Stimulated activated CD4-positive, alpha-beta T cell treated with anti-CD3 and anti-CD28 coated beads, Interleukin-2, amount 100 ng/mL, for 24 hours (primary cell): ENCODE measurements around the gene TMEM108.

Source experiments
- DNase-seq, 2 donors: peaks; one replicate each; pipeline ENCODE4 v3.0.0-alpha.2; 2020

TMEM108 gene

DNA sequence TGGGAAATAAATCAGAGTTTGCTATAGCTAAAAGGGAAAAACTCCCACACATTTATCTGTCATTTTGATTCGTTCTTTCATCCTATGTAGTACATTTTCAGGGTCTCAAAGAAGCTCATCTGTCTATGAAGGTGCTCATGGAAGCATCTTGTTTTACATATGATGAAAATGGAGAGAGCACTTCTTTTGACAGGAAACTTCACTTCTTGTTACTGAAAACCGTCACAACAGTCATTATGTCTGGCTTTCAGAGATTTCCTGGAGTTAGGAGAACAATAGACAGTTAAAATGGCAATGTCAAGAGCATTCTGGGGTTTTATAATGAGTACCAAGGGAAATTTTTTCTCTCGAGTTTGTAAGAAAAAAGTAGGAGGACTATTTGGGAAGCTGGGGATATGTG lies 83.3 kb downstream of the TMEM108 start:
- DNase-seq = no peak

DNA sequence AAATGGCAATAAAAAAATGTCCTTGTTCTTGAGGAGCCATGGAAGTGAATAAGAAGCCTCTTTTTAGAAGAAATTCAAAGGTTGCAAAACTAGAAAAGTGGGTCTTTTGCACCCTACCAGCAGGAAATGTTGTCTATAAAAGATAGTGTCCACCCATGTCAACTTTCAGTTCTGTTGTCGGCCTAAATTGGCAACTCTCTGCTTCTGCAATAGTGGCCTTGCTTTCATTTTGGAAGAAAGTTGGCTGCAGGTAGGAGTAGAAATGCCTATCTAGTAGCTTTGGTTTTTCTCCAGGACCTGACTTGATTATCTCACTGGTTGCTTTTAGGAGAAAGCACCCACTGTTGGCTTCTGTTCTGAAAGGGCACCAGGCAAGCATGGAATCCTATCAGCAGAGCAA lies 85.4 kb downstream of the TMEM108 start:
- DNase-seq = no peak

DNA sequence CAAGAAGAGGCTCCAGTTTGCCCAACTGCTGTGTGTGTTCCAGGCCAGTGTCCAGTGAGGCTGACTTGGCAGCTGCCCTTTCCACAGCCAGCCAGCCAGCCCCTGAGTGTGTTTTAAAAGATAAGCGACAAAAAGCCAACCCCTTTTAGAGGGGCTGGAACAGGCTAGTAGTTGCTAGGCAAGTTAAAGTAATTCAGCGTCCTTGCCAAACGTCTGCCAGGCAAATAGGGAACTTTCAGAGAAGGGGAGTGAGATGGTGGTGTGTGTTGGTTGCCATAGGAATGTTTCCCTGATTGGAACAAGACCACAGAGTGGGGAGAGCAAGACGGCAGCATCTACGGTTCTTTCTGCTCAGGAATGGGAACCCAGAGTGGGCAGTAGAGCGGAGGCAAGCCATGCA lies 86.3 kb downstream of the TMEM108 start:
- no peak for DNase-seq

DNA sequence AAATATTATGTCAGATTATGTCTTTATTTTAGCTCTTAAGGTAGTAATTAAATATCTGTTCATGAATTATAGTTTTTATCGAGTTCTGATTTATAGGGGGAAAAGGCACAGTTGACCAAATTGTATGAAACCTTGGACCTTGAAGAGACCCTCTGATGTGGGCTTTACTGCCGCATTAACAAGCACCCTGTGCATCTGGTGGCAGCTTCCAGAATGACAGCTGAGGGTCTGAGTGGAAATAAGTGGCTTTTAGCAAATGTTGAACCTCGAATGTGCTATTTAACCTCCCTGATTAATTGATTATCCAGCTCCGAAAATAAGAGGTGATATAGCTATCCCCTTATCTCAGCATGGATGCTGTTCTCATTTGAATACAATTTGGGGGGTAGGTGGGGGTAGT lies 87.0 kb downstream of the TMEM108 start:
- DNase-seq = no peak

DNA sequence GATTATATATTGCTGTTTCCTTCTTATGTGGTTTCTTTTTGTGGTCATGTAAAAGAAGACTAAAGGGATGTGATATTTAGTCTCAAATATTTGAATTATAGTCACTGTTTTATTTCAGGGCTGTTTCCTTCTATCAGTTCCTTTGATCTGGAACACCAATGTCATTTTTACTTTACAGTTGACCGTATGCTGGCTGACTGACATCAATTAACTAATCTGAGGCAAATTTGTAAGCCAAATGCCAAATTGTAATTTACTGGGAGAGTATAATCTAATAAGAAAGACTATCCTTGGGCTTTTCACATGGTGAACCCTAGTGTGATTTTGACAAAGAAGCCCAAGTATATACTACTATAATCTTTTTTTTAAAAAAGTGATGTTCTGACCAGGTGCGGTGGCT lies 87.6 kb downstream of the TMEM108 start:
- DNase-seq = no peak

- DNase-seq = no peak
Measured at GRCh38 chr3:133127381-133127780, 89.2 kb downstream of the TMEM108 start.

- DNase-seq = no peak
Measured at GRCh38 chr3:133130168-133130567, 92.0 kb downstream of the TMEM108 start.

- no peak for DNase-seq
Measured at GRCh38 chr3:133135306-133135705, 97.1 kb downstream of the TMEM108 start.

DNA sequence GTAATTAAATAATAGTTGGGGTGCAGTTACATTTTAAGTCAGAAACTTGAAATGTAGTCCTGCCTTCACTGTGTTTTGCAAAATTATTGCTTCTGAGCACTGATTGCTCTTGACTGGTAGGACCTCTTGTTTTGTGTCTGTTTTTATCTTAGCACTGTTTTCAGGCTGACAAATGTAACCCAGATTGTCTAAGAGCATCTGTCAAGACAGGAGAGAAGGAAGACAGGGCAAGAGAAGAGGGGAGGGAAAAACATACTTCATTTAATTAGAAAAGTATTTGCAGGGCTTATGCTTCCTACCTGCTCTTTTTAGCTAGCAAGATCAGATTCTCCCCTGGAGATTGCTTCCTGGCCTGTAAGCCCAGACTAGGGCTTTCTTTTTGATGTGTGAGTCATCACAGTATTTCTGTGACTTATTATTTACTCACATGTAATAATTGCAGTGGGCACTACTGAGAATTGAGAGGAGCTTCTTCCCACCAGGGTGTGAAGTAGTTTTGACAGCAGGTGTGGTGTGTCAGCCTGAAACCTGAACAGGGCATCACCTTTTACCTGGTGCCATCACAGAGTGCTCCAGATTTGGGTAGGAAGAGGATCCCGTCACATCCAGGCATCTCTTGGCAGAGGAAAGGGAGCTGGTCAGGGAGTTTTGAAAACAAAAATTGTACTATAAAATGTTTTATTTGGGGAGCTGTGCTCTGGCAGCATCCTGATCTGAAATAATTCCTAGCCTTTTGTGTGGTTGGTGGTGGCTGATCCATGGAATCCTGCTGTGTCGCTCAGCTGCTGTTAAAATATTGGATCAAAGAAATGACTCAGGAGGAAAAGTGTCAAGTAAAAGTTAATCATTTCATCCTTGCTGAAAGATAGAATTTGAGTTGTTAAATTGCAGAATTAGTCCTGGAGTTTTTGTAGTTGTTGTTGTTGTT lies 98.2 kb downstream of the TMEM108 start:
- no peak for DNase-seq

DNA sequence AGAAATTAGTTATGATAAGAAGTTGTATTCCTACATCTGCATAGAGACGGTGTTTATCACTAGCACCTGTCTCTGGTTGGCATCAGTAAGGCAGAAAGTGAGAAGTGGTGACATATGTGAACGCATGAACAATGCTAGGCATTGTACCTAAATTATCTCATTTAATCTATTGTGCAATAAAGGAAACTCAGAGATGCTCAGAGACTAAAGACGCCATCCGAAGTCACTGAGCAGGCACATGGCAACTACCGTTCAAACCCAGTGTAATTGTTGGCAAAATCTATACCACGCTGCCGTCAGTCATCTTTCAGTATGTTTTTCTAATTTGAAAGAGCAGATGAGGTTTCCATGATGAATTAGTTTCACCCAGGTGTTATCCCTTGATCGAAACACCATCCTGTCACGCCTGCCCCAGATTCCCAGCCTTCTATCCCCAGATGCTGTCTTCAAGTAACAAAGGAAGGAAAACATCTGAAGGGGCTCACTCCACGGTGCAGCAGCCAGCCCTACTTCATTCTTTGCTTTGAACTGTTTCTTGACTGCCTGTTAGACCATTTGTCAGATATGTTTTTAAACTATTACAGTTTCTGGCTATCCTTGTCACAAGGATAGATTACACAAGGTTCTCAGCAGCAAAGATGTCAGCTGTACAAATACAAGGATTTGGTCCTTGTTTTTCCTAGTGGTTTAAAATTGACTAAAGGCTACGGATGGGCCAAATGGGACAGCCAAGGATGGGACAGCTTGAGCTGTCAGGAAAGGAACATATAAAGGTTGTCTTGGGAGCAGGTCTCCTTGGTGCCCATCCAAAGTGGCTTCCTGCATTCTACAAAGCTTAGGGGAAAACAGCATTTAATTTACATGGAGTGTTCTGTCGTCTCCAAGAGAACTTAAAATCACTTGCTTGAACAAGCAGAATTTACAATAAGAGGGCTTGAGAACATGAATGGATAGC lies 99.1 kb downstream of the TMEM108 start:
- no peak for DNase-seq

DNA sequence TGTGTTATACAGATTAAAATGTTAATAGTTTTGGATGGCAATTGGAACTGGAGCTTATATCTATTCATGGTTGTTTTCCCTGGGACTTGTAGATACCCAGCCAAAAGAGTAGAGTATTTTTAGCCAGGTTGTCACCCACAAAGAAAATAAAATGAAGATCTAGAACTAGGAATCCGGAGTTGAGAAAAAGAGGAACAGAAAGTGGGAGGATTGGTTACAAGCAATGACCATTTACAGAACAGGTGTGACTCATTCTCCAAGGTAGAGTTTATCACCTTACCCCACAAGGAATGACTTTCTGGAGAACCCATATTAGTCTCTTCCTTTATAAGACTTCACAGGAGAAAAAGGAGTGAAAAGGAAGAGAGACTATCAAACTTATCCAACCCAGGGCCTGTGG lies 99.8 kb downstream of the TMEM108 start:
- DNase-seq = no peak

DNA sequence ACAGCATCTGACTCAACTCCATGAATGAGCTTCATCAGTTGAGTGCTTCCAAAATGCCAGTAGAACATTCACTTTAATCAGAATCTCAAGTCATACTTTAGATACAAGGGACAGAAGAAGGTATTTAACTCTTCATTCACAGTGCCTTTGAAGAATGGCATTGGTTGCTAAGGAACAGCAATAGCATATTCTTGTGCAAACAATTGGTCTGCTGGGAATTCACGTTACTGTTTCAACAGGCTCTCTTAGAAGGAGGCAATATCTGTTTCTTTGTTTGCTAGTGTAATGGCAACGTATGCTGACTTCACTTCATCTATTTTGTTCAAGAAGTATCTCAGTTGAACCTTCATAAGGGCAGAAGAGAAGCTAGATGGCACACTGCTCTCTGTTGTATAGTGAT lies 113.9 kb downstream of the TMEM108 start:
- no peak for DNase-seq

DNA sequence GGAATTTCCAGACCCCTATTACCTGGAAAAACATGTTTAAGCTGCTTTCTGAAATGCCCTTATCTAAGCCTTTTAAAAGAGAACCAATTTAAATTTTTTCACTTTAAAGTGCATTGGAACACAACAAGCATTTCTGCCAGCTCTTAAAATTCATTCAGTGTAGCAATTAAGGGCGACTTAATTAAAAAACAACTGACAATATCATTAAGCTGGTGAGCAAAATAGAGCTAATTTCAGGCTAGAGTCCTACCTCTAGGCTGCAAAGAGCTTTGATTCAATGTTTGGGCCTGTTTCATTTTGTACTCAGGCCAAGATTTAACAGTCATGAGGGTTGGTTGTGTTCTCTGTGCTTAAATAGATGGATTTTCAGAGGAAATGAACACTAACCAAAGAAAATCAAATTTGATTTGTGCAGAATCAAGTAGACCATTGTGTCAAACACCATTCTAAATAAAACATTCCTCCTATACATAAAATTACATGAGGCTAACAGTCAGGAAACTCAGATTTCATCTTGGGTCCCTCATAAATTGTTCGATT lies 114.6 kb downstream of the TMEM108 start:
- DNase-seq = no peak

- DNase-seq = no peak
Measured at GRCh38 chr3:133153382-133153781, 115.2 kb downstream of the TMEM108 start.

DNA sequence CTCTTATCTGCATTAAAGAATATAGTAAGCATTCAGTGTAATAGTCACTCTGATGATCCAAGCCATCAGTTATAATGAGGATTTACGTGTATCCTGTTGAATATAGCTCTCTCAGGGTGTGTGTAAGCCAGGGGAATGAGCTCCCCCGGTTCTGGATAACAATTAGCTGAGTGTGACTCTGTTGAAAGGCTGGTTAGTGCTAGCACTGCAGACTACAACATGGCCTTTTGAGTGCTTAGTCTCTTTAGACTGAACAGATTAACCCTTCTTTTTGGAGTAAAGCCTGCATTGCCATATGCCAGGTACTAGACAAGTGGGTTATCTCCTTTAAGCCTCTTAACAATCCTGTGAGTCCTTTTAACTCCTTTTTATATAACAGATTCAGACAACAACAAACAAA lies 119.5 kb downstream of the TMEM108 start:
- DNase-seq = no peak

- DNase-seq = no peak
Measured at GRCh38 chr3:133158686-133159085, 120.5 kb downstream of the TMEM108 start.

DNA sequence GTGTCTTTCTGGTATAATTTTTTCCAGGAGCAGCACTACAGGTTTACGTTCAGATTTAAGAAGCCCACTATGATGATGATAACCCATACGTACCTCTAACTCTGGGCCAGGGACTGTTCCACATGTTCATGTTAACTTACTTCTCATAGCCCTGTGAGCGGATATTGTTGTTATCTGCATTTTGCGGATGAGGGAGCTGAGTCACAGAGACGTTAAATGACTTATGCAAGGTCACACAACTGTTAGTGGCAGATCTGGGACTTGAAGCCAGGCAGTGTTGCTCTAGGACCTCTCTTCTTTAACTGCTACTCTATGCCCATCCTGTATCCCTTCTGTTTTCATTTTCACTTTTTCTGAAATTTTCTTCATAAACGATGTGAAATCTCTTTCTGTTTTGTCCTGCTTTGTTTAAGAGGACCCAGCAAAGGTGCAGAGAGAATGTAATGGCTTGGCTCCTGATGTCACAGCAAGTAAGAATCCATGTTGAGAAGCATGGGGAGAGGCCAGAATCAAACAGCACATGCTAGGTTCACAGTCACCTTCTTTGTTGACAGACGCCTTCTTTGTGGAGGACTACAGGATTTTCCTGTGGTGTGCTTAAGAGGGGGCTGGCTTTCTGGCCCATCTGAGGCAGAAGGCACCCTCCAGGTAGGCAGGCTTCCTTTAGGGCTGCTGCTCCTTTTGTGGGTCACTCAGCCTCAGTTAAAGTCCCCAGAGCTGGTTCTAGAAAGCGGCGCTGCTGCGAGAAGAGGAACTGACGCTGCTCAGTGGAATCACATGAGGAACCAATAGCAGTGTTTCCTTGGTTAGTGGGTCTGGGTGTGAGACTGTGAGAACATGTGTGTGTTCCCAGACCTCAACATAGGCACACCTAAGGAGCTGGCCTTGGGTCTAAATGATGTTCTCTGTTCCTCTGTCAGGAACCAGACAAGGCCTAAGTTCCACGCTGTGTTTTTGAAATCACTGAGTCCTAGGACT lies 121.6 kb downstream of the TMEM108 start:
- no peak for DNase-seq

DNA sequence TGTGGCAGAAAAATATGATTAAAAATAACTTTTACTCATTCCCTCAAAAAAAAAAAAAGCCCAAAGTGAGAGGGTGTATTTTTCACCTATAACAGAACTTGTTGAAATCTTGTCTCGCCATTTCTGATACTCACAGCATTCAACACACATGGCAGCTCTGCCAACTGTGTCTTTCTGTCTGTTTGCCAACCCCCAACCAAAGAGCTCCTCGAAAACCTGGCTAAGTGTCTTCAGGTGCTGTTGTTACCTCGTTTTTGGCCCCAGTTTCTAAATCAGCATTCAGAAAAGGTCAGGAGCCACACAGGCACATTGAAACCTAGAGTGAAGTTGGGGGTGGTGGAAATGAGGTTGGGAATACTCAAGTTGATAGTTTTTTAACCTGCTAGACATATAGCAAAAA lies 123.5 kb downstream of the TMEM108 start:
- no peak for DNase-seq

DNA sequence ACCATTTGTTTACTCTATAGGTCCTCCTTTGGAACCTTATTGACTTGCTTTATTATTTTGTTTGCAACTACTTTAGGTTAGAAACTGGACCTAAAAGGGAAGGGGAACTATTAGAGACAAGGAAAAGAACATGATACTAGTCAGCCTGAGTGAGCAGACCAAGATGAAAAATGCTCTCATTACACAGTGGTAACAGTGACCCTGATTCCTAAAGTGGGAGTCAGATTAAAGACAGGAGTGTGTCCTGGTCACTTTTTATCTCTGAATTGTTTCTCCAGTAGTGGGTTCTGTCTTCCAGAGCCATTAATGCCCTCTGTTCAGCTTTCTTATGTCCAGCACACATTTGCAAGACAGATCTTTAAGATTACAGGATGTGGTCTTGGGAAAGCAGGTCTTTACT lies 124.1 kb downstream of the TMEM108 start:
- no peak for DNase-seq

GRCh38 chr3:133162670-133163305 lies 124.6 kb downstream of the TMEM108 start:
- no peak for DNase-seq

- DNase-seq = no peak
Measured at GRCh38 chr3:133167340-133168024, 129.3 kb downstream of the TMEM108 start.
